NOMO-1 treated with dmso at 0.1 percent for 144 hours (cell line): ENCODE measurements around the gene TMEM141.

Source experiments
- DNase-seq: peaks from one replicate; lab custom pipeline; 2025; ENCODE audit not compliant: unreplicated experiment; lab: John Stamatoyannopoulos, UW

Gene TMEM141

DNA sequence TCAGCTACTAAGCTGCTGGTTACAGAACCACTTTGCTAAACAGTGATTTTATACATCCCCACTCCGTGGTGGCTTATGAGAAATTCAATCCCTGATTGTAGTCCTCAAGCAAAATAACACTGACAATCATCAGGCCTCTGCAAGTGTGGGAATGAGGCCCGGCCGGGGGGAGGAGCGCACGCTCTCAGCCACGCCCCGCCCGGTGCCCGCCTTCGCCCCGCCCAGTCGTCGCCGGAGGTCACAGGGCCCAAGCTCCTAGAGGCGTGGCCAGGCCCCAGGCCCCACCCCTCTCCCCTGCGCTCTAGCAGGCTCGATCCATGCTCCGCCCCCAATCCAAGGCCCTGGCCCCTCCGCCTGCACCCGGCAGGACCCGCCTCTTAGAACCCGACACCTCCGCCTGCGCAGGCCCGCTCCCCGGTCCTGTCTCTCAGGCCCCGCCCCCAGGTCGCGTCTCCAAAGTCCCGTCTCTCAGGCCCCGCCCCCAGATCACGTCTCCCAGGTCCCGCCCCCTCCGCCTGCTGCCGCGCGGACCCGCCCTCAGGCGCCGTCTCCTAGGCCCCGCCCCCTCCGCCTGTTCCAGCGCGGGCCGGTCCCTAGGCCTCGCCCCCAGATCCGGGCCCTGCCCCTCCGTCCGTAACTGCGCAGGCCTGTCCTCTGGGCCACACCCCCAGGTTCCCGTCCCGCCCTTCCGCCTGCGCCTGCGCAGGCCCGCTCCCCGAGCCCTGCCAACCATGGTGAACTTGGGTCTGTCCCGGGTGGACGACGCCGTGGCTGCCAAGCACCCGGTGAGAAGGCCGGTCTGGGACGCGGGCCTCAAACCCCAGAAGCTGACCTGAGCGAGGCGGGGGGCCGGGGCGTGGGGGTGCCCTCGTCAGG lies at the start of gene TMEM141:
Gene TMEM141, plus strand, starts transcription at position 705 of the 876 bp plus-strand sequence. Its CDS starts 27 bp downstream, at position 732.
- DNase-seq = peak; percentile 100

DNA sequence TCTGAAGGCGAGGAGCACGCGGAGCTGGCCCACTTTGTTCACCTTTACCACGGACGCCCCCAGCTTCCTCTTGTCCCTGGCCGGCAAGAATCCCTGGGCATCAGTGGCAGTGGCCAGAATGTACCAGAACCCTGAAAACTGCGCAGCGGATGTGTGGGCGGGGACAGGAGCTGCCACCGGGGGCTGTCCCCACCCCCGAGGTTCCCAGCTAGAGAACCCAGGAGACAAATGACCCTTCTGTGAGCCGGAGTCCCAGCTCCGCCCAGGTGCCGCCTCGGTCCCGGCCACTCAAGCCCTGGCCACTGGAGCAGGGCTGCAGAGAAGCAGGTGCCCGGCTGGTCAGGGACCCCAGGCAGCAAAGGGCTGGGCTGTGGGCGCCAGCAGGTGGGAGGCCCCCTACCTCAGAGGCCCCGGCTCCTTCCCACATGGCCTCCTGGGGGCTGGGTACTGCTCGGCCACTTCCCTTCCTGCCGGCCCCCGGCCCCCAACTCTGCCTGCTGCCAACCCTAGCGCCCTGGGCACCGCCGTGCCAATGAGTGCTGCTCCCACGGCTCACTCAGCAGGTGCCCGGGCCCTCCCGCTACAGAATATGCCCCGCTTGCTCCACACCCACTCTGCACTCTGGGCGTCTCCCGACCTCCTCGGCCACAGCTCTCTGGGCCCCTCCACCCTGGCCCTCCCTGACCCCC lies 49.1 kb upstream of the TMEM141 start:
- no peak for DNase-seq

DNA sequence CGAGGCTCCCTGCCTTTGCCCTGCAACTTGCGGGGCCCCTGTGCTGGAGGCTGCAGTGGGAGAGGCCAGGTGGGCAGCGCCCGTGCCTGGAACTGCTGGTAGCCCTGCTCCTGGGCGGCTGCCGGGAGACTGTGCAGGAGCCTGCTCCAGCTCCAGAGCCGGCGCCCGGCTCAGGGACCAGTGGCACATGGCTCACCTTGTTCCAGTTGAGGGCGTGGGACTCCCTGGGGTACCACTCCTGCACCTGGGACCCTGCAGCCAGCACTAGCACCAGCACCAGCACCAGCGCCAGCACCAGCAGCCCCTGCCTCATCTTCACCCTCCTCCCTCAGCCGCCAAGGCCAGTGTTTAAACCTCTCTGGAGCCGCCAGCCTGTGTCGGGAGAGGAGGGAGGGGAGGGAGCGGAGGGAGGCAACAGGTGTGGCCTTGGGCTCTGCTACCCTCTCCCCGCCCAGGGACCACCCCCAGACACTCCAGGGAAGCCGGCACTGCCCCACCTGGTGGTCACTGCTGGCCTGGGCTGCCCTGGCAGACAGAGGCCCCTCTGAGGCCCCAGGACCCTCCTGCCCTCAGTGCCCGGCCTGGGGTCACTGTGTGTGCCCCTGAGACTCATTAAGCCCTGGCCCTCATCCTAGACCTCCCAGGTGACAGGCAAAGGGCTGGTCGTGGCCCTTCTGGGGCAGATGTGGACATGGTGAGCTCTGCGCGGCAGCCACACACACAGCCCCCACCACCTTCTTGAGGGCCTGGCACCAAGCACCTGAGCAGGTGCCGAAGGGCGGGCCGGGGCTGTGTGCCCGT lies 48.4 kb upstream of the TMEM141 start, which contains the start of gene LCN10:
Gene LCN10, minus strand, starts transcription at position 350 of the 801 bp plus-strand sequence. Its CDS starts 37 bp downstream, at position 313.
- no peak for DNase-seq

DNA sequence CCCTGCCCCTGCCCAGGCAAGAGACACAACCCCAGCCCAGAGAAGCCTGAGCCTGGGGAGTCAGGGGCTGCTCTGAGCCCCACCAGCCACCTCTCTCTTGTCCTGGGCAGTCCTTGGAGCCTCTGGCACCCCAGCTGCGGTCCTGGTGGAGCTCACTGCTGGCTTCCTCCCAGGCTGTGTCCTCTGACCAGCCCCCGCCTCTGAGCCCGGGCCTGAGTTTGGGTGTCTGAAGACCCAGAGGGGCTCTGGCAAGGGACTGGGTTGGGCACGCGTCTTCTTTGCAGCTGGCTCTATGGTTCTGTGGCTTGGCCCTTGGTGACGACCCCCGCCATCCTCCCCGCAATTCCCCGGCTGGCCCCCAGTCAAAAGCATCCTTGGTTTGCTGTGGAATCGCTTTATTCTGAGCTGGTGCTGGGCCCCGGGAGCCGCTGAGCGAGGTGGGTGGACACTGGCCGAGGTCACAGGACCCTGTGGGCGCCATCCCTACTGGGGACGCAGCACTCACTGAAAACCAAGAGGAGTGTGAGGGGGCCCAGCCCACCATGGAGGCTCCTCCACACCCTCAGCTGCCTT lies 47.4 kb upstream of the TMEM141 start:
- DNase-seq = no peak

DNA sequence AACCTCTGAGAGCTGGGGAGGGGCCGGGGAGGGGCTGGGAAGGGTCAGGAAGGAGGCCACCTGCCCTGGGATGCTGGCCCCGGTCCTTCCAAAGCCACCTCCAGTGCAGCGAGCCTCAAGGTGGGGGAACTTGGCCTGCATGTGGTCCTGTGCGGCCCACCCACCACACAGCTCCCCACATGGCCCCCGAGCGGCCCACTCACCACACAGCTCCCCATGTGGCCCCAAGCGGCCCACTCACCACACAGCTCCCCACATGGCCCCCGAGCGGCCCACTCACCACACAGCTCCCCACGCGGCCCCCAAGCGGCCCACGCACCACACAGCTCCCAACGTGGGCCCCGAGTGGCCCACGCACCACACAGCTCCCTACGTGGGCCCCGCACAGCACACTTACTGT lies 46.4 kb upstream of the TMEM141 start:
- no peak for DNase-seq

DNA sequence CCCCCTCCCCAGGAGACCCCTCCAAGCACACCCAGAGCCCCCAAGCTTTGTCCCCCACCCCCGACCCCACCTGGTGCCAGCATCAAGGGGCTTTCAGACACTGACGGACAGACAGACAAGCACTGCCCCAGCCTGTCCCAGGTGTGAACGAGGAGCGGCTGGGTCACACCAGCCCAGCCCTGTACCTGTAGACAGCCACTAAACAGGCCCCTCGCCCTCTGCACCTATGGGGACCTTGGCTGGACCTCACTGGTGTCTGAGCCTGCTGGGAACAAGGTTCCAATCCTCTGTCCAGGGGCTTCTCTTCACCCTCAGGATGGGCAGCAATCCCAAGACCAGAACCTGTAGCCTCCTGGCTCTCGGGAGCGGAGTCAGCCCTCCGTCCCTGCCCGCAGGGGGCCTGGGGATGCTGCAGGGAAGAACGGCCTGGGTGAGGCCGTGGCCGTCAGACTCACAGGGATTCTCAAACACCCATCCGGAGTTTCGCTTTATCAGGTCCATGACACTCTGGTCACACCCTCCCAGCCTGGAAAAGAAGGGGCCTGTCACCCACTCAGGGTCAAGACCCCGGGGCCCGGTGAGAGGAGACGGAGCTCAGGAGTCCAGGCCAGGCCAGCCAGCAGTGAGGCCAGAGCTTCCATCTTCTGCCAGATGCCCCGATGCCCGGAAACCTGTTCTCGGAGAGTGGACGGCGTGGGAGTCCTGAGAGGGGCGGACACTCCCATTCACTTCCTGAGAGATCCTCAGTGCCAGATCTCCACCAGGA lies 45.6 kb upstream of the TMEM141 start:
- DNase-seq = no peak

DNA sequence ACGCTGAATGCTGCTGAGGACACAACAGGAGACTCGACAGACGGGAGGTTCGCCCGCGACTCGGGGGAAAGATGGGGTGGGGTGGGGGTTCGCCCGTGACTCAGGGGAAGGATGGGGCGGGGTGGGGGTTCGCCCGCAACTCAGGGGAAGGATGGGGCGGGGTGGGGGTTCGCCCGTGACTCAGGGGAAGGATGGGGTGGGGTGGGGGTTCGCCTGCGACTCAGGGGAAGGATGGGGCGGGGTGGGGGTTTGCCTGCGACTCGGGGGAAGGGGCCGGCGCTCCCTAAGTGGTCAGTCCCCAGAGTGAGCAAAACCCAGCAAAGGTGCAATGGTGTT lies 45.0 kb upstream of the TMEM141 start:
- DNase-seq = no peak

DNA sequence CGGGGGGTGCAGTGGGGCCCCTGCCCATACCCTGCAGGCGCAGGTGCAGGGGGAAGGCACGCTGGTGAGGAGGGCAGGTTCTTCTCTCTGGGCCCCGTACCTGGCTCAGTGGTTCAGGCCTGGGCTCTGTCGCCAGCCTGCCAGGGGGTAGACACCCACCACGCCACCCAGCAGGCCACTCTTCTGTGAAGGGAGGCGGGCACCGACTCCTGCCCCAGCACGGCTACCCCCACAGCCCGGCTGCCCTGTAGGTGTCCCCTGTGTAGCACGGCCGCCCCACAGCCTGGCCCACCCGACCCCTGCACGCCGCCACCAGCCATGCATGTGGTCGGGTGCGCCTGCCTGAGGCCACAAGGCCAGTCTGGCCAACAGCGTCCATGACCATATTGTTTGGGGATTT lies 44.5 kb upstream of the TMEM141 start:
- no peak for DNase-seq

DNA sequence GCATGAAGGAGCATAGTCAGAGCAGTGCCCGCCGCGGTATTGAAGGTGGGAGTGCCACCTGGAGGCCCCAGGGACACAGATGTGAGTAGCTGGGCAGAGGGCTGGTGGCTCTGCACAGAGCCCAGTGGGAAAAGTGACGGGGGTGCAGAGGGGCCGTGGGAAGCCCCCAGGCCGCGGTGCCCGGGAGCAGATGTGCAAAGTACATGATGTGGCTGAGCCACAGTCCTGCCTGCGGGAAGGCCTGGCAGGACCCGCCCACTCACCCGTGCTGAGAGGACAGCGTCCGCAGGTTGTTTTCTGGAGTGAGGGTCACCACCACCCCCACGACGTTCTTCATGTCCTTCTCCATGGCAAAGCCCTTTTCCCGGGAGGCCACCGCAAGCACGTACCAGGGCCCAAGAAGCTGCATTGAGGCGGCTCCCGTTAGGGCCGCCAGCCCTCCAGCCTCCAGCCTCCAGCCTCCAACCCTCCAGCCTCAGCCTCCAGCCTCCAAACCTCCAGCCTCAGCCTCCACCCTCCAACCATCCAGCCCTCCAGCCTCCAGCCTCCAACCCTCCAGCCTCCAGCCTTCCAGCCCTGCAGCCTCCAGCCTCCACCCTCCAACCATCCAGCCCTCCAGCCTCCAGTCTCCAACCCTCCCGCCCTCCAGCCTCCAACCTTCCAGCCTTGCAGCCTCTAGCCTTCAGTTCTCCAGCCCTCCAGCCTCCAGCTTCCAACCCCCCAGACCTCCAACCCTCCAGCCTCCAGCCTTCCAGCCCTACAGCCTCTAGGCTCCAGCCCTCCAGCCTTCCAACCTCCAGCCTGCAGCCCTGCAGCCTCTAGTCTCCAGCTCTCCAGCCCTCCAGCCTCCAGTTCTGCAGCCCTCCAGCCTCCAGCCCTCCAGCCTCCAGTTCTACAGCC lies 43.7 kb upstream of the TMEM141 start:
- no peak for DNase-seq

DNA sequence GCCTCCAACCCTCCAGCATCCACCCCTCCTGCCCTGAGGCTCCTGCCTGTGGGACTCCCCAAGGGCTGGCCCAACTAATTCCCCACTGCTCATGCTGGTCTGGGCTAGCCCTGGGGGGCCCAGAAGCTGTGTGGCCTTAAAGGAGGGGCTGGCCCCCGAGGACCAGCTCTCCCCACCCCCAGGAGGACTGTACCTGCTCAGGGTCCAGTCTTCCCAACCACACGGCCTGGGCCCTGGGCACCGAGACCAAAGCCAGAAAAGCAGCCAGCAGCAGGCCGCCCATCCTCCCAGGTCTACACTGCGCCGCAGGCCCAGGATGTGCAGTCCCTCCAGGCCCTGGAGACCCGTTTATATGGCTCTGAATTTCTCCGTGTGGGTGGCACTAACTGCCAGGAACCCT lies 42.9 kb upstream of the TMEM141 start, which contains the start of gene LCN6:
Gene LCN6, minus strand, starts transcription at position 325 of the 400 bp plus-strand sequence. Its CDS starts 42 bp downstream, at position 283.
- no peak for DNase-seq

DNA sequence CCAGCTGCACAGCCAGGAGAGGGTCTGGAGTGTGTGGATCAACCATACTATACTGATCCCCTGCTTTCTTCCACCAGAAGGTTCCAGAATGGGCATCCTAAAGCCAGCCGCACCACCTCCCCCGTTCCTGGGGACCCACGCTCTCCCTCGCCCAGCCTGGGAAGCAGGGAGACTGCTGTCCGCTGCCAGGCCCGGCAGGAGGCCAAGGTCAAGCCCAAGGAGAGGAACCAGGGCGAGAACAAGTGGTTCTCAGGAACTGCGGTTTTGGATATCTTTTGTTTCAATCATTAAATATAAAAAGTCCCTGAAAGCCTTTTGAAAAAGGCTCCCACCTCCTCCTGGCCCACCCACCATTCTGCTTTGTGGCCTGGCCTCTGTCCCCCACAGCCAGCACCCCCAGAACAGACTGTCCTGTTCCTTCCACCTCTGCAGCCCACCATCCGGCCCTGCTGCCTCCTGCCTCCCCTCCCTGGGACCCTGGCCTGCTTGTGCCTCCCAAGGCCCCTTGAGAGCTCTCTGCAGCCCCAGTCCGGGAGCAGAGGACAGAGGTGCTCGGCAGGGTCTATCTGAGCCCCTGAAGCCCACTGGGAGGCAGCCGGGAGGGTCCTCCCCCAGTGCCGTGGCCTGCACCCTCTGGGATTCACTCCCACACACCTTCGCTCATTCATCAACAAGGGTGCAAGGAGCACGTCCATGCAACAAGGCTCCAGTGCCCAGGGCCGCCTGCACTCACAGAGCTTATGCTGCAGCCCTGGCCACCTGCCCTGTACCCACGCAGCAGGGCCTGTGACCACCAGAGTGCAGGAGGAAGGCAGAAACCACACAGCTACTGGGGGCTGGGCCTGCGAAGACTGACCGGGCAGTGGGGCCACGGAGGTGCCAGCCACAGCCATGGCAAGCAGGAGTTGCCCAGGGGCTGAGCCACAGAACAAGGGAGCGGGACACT lies 42.2 kb upstream of the TMEM141 start:
- no peak for DNase-seq

DNA sequence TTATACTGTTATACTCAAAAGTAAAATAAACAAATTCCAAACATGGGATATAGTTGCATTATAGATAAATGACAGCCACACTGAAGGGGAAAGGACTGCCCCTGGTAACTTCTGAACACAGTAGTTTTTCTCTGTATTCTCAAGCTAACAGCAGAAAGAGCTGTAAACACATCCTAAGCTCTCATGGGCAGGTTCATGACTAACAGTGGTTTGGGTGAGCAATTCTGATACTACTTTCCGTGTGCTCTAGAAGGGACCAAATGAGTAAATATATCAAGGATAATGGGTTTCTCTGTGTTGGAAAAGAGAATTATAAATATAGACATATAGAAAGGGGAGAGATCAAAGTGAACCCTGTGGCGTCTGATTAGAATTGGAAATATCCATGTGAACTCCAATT lies 40.6 kb upstream of the TMEM141 start:
- no peak for DNase-seq

DNA sequence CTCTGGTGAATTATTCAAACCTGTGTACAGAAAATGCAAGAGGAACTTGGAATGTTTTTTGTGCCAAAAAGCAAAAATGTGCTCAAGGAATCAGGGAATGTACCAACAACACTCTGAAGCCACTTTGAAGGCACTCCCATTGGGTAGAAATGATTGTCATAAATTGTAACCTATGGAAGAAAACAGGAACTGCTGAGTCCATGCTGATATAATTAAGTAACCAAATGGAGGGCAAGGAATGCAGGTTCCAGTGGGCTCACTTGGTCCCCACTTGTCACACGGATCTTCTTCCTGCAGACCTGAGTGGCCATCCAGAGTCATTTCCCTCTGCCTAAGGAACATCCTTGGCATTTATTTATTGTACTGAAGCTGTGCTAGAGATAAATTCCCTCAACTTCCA lies 39.9 kb upstream of the TMEM141 start:
- no peak for DNase-seq

DNA sequence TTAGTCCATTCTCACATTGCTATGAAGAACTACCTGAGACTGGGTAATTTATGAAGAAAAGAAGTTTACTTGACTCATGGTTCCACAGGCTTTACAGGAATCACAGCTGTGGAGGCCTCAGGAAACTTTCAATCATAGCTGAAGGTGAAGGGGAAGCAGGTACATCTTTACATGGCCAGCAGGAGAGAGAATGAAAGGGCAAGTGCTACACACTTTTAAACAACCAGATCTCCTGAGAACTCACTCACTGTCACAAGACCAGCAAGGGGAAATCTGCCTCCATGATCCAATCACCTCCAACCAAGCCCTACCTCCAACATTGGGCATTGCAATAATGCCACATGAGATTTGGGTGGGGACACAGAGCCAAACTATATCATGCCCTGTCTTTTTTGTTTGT lies 39.3 kb upstream of the TMEM141 start:
- no peak for DNase-seq

DNA sequence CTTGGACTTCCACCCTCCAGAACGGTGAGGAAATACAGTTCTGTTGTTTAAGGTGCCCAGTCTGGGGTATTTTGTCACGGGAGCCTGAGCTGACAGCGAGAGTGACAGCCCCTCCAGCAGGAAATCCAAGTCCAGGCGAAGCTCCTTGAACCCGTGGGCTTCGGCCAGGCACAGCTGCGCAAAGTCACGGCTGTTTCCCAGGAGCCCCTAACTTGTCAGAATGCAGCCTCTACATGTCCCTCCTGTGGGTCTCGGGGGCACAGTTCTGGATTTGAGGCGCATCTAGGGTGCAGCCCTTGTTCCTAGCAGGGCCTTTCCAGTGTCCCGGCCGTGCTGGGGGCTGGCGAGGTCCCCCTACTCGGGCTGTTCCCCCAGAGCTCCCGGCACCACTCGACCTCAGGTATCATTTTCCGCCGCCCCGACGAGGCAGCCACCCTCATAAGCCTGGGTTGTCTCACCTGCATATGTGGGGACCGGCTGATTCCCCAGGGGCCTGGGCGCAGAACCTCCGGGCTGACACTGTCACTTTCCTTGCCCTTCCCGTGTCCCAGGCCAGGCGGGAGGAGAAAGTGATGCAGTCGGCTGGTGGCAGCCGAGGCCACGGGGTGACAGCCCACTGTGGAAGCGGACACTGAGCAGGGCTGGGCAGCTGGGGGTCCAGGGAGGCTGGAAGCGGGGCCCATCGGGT lies 37.6 kb upstream of the TMEM141 start:
- DNase-seq = no peak

DNA sequence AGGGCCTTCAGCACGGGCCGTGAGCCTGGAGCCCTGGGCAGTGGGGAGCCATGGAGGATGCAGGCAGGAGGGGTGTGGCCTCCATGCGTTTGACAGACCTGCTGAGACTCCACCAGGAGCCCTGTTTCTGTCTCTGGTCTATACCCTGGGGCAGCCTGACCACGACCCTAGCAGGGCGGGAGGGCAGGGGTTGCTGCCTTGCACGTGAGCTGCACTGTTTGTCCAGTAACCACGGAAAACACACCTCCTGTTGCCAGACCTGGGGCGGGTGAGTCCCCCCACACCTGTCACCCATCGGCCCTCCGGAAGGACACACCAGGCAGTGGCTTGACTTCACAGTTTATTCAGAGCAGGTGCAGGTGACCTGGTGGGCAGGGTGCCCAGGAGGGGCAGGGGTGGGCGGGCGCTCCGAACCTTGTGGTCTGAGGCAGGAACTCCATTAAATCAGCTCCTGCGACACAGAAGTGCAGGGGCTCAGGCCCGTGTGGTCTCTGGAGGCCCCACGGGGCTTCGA lies 37.0 kb upstream of the TMEM141 start:
- DNase-seq = no peak

DNA sequence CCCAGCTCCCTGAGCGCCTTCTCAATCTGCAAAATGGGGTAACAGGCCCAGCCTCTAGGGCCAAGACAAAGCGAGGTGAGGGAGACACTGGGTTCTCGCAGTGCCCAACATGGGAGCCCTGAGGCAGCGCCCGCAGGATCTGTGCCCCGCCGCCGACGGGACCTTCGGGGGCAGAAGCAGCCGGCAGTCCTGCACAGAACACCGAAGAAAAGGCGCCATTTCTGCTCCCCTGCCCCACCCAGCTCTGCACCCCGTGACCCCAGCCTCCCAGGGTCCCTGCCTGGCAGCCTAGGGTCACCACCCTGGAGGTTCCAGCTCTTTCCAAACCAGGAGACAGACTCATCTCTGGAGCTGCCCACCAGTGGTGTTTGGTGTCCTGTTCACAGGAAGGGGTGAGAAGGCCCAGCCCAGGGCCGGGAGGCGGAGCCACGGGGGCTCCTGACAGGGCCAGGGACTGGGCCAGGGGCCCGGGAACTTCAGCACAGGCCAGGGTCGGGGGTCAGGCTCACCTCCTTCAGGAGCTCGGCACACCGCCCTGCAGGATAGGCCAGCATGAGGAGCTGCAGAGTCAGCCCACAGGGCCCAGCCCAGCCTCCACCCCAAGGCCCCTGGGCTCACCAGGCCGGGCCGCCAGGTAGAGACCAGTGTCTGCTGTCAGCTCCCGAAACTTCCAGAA lies 36.4 kb upstream of the TMEM141 start:
- DNase-seq = no peak
